GM18519 (cell line): ENCODE results near the gene RAD51B.
"Not testable (repeated sequence)": the region's sequence is repeated elsewhere in the genome, so short reads cannot be mapped to it uniquely, and the experiment has no call there.

Experiments
- ATAC-seq: cut with Tn5 transposase; IDR thresholded peaks from one replicate; pipeline ENCODE4 v1.9.1; 2021; ENCODE audit warnings: mild to moderate bottlenecking, moderate library complexity; ENCODE audit not compliant: unreplicated experiment, low FRiP score

RAD51B gene

DNA sequence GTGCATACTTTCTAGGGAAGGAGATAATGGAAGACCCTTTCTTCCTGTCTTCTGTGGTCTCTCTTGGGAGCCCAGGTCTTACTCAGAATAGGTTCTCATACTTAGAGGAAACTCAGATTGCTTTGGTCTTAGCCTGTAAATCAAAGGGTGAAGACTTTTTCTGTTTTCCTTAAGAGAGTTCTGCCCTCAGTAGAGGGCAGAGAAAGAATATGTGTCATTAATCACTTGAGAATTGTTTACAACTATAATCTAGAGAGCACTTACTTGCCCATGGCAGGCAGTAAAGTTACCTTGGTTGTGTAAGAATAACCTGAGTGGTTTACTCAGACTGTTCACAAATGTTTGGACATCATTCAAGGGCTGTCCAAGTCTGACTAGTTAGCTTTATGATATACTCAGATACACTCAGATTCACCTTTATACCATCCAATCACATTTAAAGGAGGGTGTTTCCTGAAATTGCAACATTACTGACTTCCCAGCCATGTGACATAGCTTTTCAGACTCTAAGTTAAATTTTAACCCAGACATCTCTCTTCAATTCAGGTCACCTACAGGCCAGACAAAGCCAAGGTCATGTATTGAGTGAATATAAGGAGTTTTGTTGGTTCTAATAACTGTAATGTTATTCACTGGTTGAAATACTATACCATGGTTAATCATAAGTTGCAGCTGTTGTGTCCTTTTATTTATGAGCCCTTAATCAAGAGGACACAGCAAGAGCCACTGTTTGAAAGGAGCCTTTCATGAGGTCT is 372.2 kb downstream of the RAD51B start:
- no peak for ATAC-seq

DNA sequence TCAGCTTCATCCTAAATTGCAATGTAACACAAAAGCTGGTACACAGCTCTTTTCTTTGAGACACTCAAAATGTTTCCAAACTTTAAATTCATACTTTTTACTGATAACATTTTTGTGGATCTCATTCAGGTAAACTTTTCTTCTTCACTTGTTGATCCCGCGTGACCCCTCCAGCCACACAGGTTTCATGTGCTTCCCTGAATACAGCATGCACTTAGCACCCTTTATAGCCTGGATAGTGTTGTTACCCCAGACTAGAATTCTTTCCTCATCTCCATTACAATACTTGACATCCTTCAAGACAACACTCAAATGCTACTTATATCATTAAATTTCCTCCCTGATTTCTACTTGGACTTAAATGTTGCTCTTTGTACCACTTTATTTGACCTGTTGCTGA is 373.4 kb downstream of the RAD51B start:
- ATAC-seq: no peak

- no peak for ATAC-seq
These were observed 374.5 kb downstream of the RAD51B start for GRCh38 chr14:68193970-68194681.

GRCh38 chr14:68195126-68195525 is 375.5 kb downstream of the RAD51B start:
- ATAC-seq: no peak

DNA sequence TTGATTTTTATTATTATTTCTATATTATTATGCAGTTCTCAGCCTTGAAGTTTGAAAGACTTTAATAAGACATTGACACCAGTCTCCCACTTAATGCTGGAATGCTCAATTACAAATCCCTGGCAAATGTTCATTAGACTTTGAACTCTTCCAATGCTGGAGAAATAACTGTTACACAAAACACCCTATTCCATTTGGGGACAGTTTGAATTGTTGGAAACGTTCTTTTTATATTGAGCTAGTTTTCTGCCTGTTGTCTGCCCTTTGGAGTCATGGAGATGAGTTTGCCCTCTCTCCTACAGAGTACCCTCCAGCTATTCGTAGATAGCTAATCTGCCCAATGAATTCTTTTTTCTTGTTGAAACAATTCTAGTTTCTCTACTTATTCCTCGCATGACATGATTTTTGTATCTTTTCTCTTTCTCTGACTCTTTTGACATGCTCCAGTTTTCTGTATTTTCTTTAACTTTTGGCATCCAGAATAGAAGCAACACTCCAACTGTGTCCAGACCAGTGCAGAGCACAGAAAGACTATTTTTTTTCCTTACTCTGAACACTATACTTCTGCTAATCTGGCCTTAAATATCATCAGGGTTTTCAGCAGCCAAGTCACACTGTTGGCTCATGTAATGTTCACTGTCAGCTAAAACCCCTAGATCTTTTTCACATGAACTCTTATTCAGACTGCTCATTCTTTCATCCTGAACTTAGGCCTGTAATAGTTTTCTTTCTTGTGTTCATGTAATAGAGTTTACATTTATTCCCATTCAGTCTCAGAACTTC is 379.3 kb downstream of the RAD51B start:
- ATAC-seq: no peak

- no peak for ATAC-seq
These were observed 380.1 kb downstream of the RAD51B start for GRCh38 chr14:68199554-68200151.

GRCh38 chr14:68203871-68204270 is 384.3 kb downstream of the RAD51B start:
- no peak for ATAC-seq

DNA sequence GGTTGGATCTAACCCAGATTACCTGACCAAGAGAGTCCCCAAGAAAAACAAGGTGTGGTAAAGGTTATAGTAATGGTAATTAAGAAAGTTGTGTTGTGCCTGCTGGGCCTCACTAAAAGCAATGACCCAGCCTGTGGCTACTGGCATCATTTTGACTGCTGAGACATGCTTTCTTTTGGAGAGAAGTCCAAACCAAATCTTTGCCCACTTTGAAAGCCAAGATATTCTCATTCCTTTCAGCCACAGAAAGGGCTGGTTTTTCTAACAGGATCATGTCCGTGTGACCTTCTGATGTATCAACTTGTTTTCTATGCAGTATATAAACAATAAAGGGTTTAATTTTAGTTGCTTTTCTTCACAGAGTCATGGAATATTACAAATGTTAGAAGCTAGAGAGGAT is 388.6 kb downstream of the RAD51B start:
- no peak for ATAC-seq

DNA sequence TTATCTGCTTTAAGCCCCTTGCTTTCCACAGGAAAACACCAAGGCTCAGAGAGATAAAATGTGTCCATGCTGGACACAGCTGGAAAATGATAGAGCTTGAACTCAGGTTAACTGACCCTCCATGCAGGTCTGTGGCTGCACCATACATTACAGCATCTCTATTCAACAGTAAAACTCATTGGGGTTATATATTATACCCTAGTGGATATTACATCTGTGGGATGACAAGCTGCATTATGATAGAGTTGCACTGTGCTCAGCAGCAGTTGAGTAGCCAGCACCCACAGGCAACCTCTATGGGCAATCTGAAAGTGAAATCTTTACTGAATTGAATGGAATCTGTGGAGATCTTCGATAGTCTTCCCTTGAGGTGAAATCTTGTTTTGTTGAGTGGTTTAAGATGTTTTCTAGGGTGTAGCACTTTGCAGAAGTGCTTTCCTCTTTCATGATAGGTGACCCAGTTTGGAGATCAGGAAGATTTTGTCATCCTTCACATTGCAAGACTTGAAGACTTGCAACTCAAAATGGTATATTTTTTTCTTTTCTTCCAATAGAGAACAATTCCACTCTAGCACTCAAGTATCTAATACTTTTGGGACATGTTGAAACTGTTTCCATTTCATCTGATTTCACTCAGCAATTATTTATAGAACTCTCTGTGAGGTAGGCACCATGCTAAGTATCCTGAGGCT is 389.2 kb downstream of the RAD51B start:
- ATAC-seq: no peak

DNA sequence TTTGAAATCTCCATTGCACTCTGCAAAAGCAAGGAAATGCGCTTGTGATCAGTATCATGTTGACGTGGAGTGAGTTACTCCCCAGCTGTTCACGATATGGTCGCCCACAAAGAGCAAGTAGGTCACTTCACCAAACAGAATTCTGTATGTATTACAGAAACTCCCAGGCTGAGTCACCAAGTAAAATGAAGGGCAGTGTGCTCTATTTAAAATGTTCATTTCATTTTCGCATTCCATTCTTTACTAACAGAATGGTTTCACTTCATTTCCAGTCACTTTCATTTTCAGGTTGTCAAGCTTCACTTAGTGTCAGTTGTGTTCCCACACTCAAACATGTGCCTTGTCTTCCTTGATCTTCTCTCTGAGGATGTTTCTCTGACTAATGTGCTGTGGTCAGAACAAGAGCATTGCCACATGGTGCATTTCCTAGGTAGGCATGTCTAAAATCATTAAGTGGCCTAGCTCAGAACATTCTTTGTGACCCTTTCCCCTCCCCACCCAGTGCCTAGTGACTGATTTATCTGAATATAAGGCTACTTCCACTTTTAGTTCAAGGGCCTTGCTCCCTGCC is 391.2 kb downstream of the RAD51B start:
- ATAC-seq: peak; percentile 81

DNA sequence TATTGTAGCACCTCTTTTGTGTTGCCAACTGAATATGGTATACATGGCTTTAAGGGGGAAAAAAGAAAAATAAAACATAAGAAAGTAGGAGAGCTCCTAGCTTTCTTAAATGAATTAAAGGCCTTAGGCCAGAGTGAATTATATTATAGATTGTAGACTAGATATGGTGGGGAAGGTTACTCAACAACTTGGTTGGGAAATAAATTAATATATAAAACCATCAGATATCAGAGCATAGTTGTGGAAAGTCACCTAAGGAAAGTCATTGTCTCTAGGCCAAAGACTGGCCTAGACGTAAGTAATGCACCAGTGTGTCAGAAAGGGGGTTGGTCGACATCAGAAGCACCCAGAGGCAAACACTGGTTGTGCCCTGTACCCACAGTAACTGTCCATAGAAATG is 391.8 kb downstream of the RAD51B start:
- ATAC-seq: no peak

- no peak for ATAC-seq
These were observed 392.3 kb downstream of the RAD51B start for GRCh38 chr14:68211886-68212285.

- ATAC-seq: no peak
These were observed 392.8 kb downstream of the RAD51B start for GRCh38 chr14:68212361-68212760.

DNA sequence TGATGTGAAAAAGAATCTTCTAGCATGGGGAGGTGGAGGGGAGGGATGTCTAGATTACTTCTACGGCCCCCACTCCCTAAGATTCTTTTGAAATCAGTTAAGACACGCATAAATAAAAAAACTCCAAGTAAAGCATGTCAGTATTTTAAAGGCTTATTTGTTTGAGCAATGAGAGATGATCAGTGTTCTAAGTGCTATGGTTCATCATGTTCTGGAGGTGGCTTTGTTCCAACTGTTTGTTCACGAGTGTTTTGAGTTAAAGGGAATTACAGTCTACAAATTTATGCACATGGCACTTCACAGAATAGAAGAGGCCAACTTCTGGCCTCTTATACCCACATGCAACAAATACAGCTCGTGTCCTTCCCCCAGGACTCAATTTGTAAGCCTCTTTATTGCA is 394.9 kb downstream of the RAD51B start:
- no peak for ATAC-seq

DNA sequence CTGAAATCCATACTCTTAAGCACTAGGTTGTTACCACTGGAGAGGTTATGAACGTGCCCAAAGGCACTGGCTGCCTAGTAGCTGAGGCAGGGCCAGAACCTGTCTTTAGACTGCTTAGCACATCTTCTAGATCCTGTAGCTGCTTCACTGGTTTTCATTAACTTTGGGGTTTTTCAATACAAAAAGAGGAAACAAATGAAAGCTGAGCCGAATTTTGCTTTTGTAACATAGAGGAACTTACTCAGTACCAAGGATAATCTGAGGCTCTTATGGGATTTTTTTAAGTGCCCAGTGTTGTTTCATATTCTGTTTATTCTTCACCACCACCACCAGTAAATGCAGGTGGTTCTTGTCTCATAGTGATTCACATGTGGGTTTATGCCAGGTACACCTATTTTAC is 396.1 kb downstream of the RAD51B start:
- no peak for ATAC-seq

- ATAC-seq: no peak
These were observed 396.5 kb downstream of the RAD51B start for GRCh38 chr14:68216079-68216478.

DNA sequence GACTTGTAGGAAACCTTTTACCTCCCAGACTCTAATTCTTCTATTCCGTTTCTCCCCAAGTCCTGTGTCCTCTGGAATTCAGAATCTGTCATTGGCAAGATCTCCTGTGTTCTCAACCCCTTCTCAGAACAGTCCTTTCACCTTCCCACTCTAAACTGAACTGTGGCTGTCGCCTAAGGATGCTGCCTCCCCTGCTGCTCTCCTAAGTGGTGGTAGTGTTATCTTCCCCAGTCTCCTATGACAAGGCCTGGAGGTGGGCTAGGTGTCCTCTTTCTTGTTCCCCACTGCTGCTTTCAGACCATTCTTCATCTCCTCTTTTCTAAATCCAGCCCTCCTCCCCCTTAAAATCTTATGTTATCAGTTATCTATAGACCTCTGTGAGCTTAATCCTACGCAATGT is 397.4 kb downstream of the RAD51B start:
- ATAC-seq: no peak

DNA sequence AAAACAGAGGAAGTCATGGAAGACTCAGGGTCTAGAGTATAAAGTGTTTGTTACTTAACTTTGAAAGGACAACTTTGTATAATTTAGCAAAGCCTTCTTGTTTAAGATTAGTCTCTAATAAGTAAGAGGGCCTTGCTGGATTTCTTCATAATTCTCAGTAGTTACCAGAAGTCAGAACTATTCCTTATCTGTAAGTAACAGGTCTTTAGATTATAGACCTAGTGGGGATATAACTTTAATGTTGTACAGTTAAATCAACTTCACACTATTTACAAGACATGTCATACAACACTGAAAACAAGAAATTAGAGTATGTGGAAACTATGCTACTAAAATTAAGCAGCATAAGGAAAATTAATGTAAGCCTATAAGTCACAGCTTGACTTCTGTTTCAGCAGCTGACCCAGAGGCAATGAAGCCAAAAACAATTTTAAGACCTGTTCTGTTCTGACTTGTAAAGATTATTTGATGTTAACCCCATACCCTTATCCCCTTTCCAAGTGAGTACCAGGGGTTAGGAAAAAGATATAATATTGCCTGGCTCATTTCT is 398.3 kb downstream of the RAD51B start:
- no peak for ATAC-seq

DNA sequence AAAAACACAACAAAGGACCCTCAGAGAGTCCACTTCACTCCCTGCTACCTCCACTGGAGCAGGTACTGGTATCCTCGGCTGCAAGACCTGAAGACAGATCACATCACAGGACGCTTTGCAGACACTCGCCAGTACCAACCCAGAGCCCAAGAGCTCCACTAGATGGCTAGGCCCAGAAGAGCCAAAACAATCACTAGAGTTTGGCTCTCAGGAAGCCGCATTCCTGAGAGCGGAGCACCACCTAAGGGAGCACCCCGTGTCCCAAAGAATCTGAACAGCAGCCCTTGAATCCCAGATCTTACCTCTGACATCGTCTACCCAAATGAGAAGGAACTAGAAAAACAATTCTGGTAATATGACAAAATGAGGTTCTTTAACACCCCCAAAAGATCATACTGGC is 399.8 kb downstream of the RAD51B start:
- ATAC-seq: no peak

DNA sequence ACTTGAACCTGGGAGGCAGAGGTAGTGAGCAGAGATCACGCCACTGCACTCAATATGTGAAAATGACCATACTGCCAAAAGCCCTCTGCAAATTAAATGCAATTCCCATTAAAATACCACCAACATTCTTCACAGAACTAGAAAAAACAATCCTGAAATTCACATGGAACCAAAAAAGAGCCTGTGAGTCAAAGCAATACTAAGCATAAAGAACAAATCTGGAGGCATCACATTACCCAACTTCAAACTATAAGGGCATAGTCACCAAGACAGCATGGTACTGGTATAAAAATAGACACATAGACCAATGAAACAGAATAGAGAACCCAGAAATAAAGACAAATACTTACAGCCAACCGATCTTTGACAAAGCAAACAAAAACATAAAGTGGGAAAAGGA is 401.5 kb downstream of the RAD51B start:
- ATAC-seq: not testable (repeated sequence)
